ENCODE data around the gene TRAF2.
"Not testable (repeated sequence)": the region's sequence is repeated elsewhere in the genome, so short reads cannot be mapped to it uniquely, and the experiment has no call there.

TRAF2 gene

DNA sequence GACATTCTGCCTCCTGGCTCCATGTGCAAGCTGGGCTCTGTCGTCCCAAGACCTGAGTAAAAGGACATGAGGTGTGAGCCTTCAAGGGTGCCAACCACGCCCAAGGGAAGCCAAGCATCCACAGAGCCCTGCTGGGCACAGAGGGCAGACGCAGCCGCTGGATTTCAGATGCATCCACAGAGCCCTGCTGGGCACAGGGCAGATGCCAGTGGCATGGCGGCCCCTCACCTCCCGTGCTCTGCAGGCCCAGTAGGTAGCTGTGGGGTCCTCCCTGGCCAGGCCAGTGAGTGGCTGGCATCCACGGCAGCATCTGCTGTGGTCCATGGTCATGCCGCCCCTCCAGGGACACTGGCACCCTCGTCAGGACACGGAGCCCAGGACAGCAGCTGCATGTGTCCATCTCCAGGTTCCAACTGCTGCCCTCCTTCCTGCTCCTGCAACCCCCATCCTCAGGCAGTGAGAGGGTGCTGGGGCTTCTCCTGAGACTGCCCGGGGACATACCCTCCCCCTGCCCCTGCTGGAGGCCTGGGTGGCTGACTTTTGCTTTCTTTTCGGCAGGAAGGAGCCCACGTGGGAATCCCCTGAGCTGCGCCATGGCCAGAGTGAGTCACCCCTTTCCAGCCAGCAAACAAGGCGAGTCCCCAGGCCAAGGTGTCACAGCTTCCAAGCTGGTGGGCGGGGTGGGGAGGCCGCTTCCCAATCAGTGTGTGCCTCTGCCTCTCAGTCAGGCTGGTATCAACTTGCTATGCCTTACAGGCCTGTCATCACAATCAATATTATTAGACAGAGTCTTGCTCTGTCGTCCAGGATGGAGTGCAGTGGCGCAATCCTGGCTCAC lies 4.0 kb upstream of the TRAF2 start:
- DNase-seq (ENCODE audit: low read depth), result peak; percentile 79

DNA sequence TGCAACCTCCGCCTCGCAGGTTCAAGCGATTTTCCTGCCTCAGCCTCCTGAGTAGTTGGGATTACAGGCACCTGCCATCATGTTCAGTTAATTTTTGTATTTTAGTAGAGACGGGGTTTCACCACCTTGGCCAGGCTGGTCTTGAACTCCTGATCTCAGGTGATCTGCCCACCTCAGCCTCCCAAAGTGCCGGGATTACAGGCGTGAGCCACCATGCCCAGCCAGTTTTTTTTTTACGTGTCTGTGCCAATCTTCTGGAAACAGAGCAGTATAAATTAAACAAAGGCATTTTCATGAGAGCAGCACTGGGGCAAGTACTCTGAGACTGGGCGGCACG lies 3.4 kb upstream of the TRAF2 start:
- DNase-seq (ENCODE audit: low read depth), result not testable (repeated sequence)

DNA sequence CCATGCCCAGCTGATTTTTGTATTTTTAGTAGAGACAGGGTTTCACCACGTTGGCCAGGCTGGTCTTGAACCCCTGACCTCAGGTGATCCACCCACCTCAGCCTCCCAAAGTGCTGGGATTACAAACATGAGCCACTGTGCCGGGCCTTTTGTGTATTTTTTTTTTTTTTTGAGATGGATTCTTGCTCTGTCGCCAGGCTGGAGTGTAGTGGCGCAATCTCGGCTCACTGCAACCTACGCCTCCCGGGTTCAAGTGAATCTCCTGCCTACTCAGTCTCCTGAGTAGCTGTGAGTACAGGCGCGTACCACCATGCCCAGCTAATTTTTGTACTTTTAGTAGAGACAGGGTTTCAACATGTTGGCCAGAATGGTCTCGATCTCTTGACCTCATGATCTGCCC lies 2.6 kb upstream of the TRAF2 start:
- not testable (repeated sequence) for DNase-seq (ENCODE audit: low read depth)

DNA sequence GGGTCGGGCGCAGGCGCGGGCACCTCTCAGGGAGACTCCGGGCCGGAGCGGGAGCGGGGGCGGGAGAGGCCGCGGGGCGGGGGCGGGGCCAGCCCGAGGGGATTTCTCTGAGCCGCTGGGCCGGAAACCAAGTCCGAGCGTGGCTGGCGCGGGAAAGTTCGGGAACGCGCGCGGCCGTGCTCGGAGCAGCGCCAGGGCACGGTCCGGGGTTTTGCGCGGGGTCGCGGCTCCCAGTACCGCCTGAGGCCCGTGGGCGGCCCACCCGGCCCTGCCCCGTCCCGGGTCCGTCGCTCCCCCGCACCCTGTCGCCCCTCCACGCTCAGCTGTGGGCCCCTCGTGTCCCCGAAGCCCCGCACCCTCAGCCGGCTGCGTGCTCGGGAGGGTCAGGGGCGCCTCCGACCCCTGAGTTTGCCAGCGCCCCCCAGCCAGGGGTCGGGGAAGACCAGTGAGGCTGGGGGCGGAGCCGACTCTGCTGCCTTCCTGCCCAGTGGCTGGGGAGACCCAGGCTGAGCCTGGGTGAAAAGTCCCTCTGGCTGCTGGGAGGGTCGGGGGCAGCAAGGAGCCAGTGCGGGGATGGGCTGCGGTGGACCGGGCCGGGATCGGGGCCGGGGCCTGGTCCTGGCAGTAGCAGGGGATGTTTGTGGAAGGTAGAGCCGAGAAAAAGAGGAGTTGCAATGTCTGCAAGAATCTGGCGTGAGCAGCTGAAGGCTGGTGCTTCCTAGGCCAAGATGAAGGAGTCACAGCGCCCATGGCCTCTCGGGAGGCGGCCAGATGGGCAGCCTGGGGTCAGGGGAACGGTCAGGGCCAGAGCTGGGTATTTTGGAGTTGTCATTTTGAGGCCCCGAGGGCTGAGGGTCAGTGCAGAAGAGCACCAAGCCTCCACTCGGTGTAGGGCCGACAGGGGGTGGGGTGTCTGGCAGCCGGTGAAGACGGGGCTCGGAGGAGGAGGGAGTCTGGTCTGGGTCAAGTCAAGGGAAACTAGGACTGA lies 588 bp downstream of the TRAF2 start:
- peak; percentile 65 for DNase-seq (ENCODE audit: low read depth)

DNA sequence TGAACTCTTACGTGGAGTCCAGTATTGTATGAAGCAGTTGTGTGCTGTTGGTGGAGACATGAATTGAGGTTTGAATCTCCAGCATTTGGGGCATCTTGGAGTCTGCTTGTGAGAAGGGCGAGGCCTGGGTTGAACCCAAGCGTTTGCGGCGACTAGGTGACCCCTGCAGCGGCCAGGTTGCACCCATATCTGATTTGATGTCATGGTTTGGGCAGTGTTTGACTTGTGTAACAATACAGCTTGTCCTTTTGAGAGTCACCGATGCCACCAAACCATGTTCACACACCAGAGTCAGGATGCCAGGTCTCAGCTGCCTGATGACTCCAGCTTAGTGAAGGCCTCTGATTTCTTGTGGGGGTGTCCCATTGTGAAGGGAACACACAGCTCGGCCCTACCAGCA lies 2.1 kb downstream of the TRAF2 start:
- no peak for DNase-seq (ENCODE audit: low read depth)

DNA sequence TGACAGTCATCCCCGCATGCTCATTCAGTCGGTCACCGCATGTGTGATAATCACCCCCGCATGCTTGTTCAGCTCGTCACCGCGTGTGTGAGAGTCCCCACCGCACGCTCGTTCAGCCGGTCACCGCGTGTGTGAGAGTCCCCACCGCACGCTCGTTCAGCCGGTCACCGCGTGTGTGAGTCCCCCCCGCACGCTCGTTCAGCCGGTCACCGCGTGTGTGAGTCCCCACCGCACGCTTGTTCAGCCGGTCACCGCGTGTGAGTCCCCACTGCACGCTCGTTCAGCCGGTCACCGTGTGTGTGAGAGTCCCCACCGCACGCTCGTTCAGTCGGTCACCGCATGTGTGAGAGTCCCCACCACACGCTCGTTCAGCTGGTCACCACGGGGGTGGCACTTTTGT lies 3.5 kb downstream of the TRAF2 start:
- DNase-seq (ENCODE audit: low read depth), result no peak

DNA sequence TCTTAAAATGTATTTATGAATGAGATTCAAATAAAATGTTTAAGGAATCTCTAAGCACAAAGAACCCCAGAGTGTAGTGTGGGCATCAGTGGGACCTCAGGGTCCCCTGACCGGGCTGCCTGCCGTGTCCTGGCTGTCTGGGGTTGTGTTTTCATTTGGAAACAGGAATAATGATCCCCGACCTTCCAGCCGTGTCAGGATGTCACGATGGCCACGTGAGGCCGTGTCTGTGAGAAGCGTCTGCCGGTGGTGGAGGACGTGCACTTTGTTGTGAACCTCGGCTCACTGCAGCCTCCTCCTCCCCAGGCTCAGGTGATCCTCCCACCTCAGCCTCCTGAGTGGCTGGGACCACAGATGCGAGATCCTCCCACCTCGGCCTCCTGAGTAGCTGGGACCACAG lies 4.3 kb downstream of the TRAF2 start:
- DNase-seq (ENCODE audit: low read depth), result no peak

DNA sequence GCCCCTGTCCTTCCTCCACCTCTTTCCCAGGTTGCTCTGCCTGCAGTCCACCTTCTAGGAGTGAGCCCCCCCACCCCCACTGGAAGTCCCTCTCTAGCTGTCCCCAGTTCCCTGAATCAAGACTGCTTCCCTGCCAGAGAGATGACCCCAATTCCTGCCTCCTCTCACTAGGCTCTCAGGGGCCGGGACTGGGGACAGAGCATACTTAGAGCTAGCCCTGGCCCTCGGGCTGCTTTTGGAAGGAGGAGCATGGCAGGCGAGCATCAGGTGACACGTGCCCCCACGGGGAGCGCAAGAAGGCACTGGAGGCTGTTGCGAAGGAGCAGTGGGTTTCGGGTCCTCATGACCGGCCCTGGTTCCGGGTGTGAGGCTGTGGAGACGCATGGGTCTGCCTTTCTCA lies 9.7 kb downstream of the TRAF2 start:
- no peak for DNase-seq (ENCODE audit: low read depth)

DNA sequence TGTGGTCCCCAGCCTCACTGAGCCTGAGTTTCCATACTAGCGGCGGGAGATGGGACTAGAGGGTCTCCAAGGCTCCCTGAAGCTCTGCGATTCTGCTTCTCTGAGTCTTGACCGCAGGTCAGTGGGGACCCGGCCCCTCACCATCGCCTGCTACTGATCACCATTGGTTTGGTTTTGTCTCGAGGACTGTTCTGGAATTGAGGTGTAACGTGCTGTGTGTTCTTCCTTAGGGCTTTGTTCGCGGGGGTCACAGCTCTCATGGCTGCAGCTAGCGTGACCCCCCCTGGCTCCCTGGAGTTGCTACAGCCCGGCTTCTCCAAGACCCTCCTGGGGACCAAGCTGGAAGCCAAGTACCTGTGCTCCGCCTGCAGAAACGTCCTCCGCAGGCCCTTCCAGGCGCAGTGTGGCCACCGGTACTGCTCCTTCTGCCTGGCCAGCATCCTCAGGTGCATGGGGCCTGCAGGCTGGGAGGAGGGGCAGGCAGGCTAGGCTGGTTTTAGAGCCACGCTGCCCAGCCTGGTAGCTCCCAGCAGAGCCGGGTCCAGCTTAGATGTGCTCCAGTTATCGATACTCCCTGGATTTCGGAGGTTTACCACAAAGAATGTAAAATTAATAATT lies 12.3 kb downstream of the TRAF2 start:
- no peak for DNase-seq (ENCODE audit: low read depth)

DNA sequence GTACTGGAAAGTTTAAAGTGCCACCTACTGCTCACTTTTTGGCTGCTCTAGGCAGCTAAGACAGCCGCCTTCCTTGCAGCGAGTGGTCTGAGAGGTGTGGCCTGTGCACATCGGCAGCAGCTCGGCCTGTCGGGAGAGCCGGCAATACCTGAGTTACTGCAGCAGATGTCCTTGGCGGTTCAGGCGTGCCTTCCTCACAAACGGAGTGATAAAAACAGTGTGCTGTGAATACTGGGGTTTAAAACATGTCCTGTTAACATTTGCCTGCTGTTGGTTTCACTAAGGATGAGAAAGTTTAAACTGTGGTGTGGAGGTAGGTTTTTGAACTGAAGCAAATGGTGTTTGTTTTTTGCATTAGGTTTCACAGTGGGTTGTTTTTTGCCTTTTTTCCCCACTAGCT lies 12.9 kb downstream of the TRAF2 start:
- DNase-seq (ENCODE audit: low read depth), result no peak

DNA sequence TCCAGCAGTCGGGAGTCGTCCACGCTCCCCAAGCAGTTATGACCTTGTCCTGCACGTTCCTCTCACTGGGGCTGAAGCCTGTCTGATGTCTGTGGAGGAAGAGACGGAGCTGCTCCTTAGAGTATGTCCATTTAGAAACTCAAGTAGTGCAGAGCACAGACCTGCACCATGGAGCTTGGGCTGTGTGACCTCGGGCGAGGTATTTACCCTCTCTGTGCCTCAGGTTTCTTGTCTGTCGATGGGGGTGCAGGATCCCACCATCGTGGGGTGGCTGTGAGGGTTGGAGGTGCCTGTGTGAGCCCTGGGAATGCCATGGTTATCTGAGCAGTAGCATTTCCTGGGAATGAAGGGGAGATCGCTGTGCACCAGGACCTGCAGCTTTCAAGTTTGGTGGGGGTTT lies 14.2 kb downstream of the TRAF2 start:
- DNase-seq (ENCODE audit: low read depth), result no peak

DNA sequence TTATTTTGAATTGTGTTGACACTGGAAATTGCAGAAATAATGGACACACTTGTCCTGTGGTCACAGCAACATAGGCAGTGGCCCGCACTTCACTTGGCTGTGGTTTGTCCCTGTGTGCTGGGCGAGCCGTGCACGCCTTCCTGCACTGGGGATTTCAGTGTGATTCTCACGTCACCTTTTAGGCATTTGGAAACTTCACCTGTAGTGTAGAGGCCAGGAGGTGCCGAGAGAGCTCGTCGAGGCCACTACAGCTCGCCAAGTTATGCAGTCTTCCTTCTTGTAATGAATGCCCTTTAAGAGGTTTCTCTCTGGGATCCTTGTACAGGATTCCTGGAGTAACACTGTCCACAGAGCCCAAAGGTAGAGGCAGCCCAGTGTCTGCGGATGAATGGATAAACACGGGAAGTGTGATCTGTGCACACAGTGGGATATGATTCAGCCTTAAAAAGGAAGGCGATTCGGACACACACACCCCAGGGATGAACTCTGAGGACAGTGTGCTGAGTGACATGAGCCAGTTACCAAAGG lies 14.7 kb downstream of the TRAF2 start:
- DNase-seq (ENCODE audit: low read depth), result no peak

DNA sequence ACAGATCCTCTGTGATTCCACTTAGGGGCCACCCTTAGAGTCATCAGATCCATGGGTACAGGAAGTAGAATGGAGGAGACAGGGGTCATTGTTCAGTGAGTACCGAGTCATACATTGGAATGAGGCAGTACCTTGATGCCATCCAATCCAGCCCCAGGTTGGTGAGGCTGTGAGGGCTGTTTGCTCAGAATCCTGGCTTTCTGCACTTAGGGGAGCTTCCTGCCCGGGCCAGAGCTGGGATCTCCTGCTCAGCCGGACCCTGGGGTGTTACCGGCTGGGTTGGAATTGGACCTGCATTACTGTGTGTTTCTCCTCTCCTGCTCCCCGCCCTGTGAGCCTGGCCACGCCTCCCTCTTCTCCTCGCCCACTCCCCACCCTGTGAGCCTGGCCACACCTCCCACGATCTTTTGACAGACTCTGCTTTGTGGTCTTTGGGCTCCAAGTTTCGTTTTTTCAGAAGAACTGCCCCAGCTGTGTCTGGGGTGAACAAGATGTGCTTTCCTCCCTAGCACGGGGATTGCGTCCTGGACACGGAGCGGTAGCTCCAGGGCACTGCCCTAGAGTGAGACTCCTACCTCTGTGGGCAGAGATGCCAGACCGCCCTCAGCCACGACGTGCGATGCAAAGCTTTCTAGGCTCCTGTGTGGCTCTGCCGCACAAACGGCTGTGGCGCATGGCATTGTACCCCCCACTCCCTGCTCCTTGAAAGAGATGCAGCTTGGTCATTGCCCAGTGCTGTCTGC lies 15.4 kb downstream of the TRAF2 start:
- DNase-seq (ENCODE audit: low read depth), result peak; percentile 63

DNA sequence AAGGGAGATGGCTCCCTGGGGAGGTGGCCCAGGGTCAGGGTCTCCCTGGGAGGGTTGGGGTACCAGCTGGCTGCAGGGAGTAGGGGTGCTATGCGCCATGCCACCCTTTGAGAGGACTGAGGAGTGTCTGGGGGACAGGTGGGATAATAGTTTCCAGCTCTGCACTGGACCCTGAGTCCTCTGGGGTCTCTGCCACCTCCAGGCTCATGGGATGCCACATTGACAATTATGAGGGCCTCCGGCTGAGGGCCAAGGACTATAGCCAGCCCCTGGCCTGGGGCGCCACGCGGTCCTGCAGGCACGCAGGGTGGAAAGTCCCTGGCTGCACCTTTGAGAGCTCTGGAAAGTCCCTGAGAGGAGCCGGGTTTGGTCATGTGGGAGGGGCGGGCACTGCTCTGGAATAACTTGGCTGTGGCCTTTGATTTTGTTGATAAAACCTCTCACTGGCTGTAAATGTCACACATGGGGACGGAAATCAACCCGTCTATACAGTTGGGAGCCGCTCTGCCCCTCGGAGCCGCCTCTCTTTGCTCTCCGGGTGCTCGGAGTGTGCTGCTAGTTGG lies 16.0 kb downstream of the TRAF2 start:
- DNase-seq (ENCODE audit: low read depth), result peak; percentile 81

DNA sequence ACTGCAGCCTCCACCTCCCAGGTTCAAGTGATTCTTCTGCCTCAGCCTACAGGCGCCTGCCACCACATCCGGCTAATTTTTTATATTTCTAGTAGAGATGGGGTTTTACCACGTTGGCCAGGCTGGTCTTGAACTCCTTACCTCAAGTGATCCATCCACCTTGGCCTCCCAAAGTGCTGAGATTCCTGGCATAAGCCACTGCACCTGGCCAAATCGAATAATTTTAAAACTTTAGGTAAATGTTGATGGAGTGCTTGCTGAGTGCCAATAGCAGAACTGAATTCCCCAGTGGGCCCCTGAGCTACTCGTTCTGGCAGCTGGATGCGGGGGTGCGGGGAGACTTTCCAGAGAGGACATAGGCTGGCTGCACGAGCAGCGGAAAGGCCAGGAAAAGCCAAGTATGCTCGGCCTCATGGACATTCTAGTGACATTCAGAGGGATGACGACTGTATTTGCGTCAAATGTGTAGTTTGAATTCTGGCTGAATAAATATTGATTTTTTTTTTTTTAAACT lies 16.8 kb downstream of the TRAF2 start:
- DNase-seq (ENCODE audit: low read depth), result no peak

DNA sequence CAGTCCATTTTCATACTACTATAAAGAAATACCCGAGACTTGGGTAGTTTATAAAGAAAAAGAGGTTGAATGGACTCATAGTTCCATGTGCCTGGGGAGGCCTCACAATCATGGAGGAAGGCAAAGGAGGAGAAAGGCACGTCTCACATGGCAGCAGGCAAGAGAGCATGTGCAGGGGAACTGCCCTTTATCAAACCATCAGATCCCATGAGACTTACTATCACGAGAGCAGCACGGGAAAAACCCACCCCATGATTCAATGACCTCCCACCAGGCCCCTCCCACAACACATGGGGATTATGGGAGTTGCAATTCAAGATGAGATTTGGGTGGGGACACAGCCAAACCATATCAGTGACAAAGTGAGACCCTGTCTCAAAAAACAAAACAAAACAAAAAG lies 19.9 kb downstream of the TRAF2 start:
- DNase-seq (ENCODE audit: low read depth), result no peak

DNA sequence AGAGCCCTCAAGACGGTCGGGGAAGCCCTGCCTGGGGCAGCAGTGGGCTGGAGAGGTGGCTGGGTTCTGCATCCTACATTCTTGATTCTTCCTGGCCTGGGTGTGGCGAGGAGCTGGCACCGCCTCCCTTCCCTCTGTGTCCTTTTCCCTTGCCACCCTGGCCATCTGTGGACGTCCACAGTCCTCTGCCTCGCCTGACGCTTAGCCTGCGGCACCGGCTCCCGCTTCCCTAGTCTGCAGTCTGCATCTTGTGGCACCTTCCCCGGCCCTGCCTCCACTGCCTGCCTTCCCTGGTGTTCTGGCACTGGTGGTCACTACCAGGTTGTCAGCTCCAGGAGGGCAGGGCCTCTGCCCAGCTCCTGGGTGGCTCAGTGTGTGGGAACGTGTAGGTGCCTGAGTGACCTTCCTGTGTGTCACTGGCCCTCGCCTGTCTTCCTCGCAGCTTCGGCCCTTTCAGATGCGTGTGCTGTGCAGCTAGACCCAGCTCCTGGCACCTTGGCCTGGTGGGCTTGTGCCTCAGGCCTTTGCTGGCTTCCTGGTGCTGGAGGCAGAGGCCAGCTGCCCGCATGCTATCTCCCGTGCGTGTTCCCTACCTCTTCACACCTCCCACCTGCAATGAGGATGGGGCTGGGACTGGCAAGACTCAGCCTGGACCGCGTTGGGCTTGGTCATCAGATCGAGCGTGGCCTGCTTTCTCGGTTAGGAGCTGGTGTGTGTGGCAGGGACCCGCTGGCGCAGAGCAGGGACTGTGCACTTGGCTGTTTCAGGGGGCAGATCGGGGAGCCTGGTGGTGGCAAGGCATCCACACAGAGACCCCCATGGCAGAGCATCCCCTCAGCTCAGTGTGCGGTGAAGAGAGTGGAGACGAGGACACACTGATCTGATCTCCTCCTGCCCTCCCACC lies 20.9 kb downstream of the TRAF2 start:
- DNase-seq (ENCODE audit: low read depth), result no peak

DNA sequence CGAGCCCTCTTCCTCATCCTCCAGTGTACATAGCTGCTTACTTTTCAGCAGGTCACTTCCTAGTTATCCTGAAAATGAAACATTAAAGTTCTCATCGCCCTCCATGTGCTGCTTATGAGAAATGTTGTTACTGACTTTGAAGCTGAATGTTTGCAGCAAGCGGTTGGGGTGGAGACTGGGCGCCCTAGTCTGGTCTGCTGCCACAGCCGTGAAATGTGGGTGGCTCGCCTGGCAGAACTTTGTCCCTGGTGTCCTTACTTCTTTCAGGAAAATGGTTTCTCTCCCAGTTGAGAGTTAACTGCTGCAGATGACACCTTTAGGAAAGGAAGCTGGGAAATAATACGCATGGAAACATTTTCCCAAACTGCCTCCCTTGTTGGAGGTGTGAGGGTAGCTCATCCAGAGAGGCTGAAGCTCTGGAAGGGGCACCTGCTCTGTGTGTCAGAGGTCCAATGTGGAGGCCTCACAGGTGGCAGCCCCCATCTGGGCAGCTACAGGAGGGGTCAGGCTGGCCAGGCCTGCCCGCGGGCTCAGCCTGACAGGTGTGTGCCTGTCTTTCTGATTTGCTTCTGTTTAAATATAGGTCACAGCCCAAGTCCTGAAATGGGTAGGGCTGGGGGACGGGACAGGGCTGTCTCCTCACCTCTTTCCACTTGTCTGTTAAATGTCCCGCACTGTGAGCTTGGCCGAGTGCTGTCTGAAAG lies 24.0 kb downstream of the TRAF2 start:
- DNase-seq (ENCODE audit: low read depth), result no peak

DNA sequence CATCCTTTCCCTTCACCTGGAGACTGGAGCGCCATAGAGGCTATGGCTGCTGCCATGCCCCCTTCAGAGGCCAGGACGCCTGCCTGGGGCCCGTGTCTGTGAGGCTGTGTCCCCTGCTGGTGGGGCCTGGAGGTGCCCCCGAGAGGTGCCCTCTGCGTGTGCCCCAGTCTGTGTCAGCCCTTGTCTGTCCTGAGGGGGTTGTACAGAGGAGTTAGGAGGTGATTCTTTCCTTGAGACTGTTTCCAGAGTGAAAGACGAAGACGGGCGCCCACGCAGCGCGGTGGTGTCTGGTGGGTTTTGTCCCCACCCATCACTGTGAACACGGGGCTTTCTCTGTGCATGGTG lies 24.6 kb downstream of the TRAF2 start:
- no peak for DNase-seq (ENCODE audit: low read depth)

Measured in T follicular helper cell (primary cell).